ENCODE data around the gene DCLRE1C. TPM values are rescaled to one million over a fixed set of nuclear protein-coding genes. Genes with fewer than 3 reads are reported as not detected.

Gene DCLRE1C
- total and polyA plus RNA-seq, 8 donors = 1.8 to 7.0 (median 3.4) TPM

GRCh38 chr10:14936584-14936983 is 17.3 kb downstream of the DCLRE1C start:
- ATAC-seq (no peak), FAIRE-seq (no peak), DNase-seq (no peak)
- no peaks in the 10 kb centered on the region for H3K4me1 ChIP-seq
- no peak overlapping the region for H3K27ac ChIP-seq
- no peaks in the 10 kb centered on the region for H3K27me3 ChIP-seq
- TF ChIP-seq CTCF (IDR thresholded peaks at IDR 0.05) = no peak
- 87 to 91% methylated on average over 2 of the region's 2 CpGs for WGBS, 2 donors
- no peaks in the 10 kb centered on the region for H3K9me3 ChIP-seq
- intact Hi-C loops (cut with DNase I) = no loop called here
- no peak overlapping the region for H3K4me3 ChIP-seq
- H3K36me3 ChIP-seq = peaks cover 0 to 26% (median 4%) of the 10 kb centered on the region in 3 donors

GRCh38 chr10:14930610-14931009 is 23.3 kb downstream of the DCLRE1C start:
- 94 to 95% methylated on average over 10 of the region's 10 CpGs for WGBS, 2 donors
- FAIRE-seq = no peak

GRCh38 chr10:14926722-14927416 is 27.0 kb downstream of the DCLRE1C start:
- WGBS, 2 donors = 92 to 96% methylated on average over 13 of the region's 13 CpGs
- DNase-seq (no peak), FAIRE-seq (no peak), ATAC-seq (no peak)
- Histone ChIP-seq H3K27me3 (no peaks in the 10 kb centered on the region), H3K36me3 (peaks cover 0 to 20% (median 0%) of the 10 kb centered on the region in 3 donors), H3K4me3 (no peak overlapping the region), H3K27ac (no peak overlapping the region), H3K4me1 (no peaks in the 10 kb centered on the region), H3K9me3 (no peaks in the 10 kb centered on the region)
- no peak for TF ChIP-seq CTCF (IDR thresholded peaks at IDR 0.05)
- intact Hi-C loops (cut with DNase I) = no loop called here

More at GRCh38 chr10:14930610-14931009, 23.3 kb downstream of the DCLRE1C start:
- Histone ChIP-seq H3K27ac (no peak overlapping the region), H3K27me3 (no peaks in the 10 kb centered on the region), H3K9me3 (no peaks in the 10 kb centered on the region), H3K4me3 (no peak overlapping the region), H3K4me1 (no peaks in the 10 kb centered on the region), H3K36me3 (peaks cover 0 to 42% (median 4%) of the 10 kb centered on the region in 3 donors)
- no peak for TF ChIP-seq CTCF (IDR thresholded peaks at IDR 0.05)
- ATAC-seq (no peak), DNase-seq (no peak)
- intact Hi-C loops (cut with DNase I) = no loop called here

GRCh38 chr10:14926061-14926470 is 27.8 kb downstream of the DCLRE1C start:
- Histone ChIP-seq H3K36me3 (peaks cover 0 to 18% (median 0%) of the 10 kb centered on the region in 3 donors), H3K27me3 (no peaks in the 10 kb centered on the region), H3K9me3 (no peaks in the 10 kb centered on the region), H3K4me1 (no peaks in the 10 kb centered on the region), H3K27ac (no peak overlapping the region), H3K4me3 (no peak overlapping the region)
- WGBS, 2 donors = 66 to 68% methylated on average over 8 of the region's 8 CpGs
- no peak for DNase-seq
- intact Hi-C loops (cut with DNase I) = no loop called here
- TF ChIP-seq CTCF (IDR thresholded peaks at IDR 0.05) = no peak
- ATAC-seq = peak in 1 of 4 donors; percentile 68
- FAIRE-seq = no peak

- H3K27ac ChIP-seq = no peak overlapping the region
- H3K4me1 ChIP-seq = no peaks in the 10 kb centered on the region
- 96 to 100% methylated on average over 2 of the region's 2 CpGs for WGBS, 2 donors
- no peak overlapping the region for H3K4me3 ChIP-seq
- intact Hi-C loops (cut with DNase I) = no loop called here
- peaks cover 0 to 14% (median 0%) of the 10 kb centered on the region in 3 donors for H3K36me3 ChIP-seq
- DNase-seq (no peak), ATAC-seq (no peak), FAIRE-seq (no peak)
- H3K9me3 ChIP-seq = no peaks in the 10 kb centered on the region
- TF ChIP-seq CTCF (IDR thresholded peaks at IDR 0.05) = no peak
- H3K27me3 ChIP-seq = no peaks in the 10 kb centered on the region
Measured at GRCh38 chr10:14925268-14925667, 28.6 kb downstream of the DCLRE1C start.

Measured in pancreas (tissue), 10 donors.